ENCODE measurements around the gene TNS1. TPM values are rescaled to one million over a fixed set of nuclear protein-coding genes. Genes with fewer than 3 reads are reported as not detected.
A peak's percentile ranks its signal among the peaks of the same experiment; 100 is the strongest.

The TNS1 gene
- total RNA-seq, 1 experiment from 2014 or later: 3.0 TPM

DNA sequence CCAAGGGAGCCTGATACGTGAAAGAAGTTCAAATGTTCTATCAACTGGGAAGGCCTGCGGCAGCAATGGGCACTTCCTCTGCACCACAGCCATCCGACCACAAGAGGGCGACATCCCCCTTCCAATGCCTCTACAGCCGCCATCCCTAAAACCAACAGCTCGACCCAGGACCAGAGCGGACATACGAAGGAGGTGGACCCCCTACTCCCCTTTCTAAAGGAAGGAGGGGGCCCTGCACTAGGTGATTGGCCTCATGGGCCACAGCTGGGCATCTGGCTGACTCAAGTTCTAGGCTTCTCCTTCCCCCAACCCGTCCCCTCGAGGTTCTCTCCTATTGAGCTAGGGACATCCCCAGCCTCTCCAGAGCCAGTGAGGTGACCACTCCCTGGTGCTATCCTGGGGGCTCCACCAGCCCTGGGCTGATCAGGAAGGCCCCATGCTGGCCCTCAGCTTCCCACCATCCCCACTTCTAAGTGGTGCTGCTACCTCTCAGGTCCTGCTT, 217.2 kb downstream of the TNS1 start:
- Histone ChIP-seq H3K9me3 (replicated peaks) (no peaks in the 10 kb centered on the region), H3K4me1 (no peaks in the 10 kb centered on the region), H3K27ac (no peak overlapping the region), H3K27me3 (no peaks in the 10 kb centered on the region; the same call in 1 of the 2 replicates), H3K4me3 (no peak overlapping the region), H3K36me3 (no peaks in the 10 kb centered on the region)
- DNase-seq: peak; percentile 56 to 82

DNA sequence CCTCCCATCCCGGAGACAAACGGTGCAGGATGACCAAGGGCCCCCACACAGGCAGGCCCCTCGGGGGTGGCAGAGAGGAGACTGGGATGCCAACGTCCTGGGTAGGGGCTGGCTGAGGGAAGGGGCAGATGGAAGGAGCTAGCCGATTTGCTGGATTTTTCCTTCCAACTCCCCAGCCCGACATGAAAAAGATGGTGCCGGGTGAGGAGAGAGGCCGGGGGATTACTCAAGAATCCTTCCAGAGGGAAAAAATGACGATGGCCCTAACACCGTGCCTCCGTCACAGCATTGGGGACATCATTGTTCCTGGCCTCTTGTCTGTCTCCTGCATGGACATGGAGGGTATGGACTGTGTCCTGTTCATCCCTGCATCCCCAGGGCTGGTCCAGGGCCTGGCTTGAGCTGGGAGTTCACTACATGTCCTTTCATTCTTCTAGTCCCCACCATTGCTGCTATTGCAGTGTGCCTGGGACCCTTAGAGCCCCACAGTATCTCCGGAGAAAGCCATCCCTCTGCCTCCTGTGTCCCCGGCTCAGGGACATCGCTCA, 217.7 kb downstream of the TNS1 start:
- no peaks in the 10 kb centered on the region for H3K27me3 ChIP-seq
- no peaks in the 10 kb centered on the region for H3K4me1 ChIP-seq
- no peak overlapping the region for H3K4me3 ChIP-seq
- no peaks in the 10 kb centered on the region for H3K36me3 ChIP-seq
- DNase-seq: no peak
- H3K9me3 ChIP-seq (replicated peaks): no peaks in the 10 kb centered on the region
- H3K27ac ChIP-seq: no peak overlapping the region

DNA sequence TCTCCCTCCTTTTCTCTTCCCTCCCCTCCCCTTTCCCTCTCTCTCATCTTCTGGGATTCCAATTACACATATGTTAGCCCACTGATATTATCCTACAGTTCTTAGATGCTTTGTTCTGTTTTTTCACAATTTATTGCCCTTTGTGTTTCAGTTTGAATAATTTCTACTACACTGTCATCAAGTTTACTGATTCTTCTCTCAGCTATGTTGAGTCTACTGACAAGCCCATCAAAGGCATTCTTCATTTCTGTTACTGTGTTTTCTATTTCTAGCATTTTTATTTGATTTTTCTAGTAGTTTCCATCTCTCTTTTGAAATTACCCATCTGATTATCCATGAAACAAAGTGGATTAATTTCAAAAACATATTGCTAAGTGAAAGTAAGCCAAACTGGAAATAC, 219.6 kb downstream of the TNS1 start:
- Histone ChIP-seq H3K36me3 (no peaks in the 10 kb centered on the region), H3K4me1 (no peaks in the 10 kb centered on the region)

DNA sequence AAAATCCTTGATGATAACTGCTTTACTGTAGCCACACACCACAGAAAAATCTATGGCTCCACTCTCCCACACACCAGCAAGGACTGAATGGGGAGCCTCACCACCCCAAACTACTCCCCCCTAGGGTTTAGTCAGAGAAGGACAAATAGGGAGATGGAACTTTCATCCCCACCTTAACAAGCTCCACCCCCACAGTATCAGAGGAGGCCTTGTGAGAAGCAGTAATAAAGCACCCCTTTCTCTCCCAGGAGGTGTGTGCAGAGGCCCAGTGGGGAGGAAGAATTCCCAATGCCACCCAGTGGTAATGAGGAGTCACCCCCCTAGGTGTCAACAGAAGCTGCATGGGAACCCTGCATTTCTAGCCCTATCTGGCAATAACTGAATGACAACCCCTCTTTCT, 224.9 kb downstream of the TNS1 start:
- Histone ChIP-seq H3K36me3 (no peaks in the 10 kb centered on the region), H3K27me3 (no peaks in the 10 kb centered on the region), H3K27ac (no peak overlapping the region), H3K9me3 (replicated peaks) (no peaks in the 10 kb centered on the region), H3K4me3 (no peak overlapping the region), H3K4me1 (no peaks in the 10 kb centered on the region)
- DNase-seq: no peak

More for the DNA sequence above, 219.6 kb downstream of the TNS1 start:
- Histone ChIP-seq H3K9me3 (replicated peaks) (no peaks in the 10 kb centered on the region), H3K27me3 (no peaks in the 10 kb centered on the region), H3K27ac (no peak overlapping the region), H3K4me3 (no peak overlapping the region)
- DNase-seq: no peak

DNA sequence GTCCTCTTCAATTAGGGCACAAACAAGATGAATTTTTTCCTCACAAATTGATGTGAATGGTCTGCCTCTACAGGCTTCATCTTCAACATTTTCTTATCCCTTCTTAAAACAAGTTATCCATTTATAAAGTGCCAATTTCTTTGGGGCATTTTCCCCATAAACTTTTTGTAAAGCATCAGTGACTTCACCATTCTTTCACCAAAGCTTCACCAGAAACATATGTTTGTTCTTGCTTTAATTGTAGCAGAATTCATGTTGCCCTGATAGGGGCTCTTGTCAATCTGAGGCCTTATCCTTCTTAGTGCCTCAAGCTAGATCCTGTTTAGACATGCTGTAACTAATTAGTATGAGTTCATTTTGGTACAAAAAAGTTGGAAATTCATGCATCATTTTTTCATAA, 226.2 kb downstream of the TNS1 start:
- no peak for DNase-seq
- Histone ChIP-seq H3K27me3 (no peaks in the 10 kb centered on the region), H3K36me3 (no peaks in the 10 kb centered on the region), H3K27ac (no peak overlapping the region), H3K4me3 (no peak overlapping the region), H3K9me3 (replicated peaks) (no peaks in the 10 kb centered on the region), H3K4me1 (no peaks in the 10 kb centered on the region)

DNA sequence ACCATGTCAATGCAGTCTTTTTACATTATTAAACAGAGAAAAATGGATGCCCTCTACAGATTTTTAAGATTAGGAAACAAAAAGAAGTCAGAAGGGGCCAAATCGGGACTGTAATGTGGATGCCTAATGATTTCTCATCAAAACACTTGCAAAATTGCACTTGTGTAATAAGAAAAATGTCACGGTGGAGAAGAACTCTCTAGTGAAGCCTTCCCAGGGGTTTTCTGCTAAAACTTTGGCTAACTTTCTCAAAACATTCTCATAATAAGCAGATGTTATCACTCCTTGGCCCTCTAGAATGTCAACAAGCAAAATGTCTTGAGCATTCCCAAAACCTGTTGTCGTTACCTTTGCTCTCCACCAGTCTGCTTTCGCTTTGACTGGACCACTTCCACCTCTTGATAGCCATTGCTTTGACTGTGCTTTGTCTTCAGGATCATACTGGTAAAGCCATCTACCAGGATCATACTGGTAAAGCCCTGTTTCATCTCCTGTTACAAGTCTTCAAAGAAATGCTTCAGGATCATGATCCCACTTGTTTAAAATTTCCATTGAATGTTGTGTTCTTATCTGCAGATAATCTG, 226.8 kb downstream of the TNS1 start:
- H3K36me3 ChIP-seq: no peaks in the 10 kb centered on the region
- H3K27me3 ChIP-seq: no peaks in the 10 kb centered on the region
- H3K4me3 ChIP-seq: no peak overlapping the region
- H3K9me3 ChIP-seq (replicated peaks): no peaks in the 10 kb centered on the region
- no peak overlapping the region for H3K27ac ChIP-seq
- DNase-seq: no peak
- no peaks in the 10 kb centered on the region for H3K4me1 ChIP-seq

DNA sequence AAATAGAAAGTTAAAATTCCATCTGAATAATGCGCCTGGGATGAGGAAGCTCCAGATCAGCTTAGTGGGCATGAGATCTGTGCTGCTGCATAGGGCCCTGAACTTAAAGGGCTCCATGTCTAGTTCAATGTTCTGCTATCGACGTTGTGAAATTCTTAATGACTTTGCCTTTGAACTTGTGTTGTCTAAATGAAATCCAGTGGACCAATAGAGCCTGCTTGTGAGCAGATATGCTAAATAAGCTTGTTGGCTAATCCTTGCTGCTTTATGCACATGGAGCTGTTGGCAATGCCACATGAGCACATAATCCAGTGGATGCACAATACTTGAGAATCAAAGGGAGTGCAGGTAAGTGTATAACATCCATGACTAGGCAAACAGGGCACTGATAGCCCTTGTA, 228.6 kb downstream of the TNS1 start:
- Histone ChIP-seq H3K4me3 (no peak overlapping the region), H3K36me3 (no peaks in the 10 kb centered on the region), H3K27me3 (no peaks in the 10 kb centered on the region), H3K4me1 (no peaks in the 10 kb centered on the region), H3K27ac (no peak overlapping the region), H3K9me3 (replicated peaks) (no peaks in the 10 kb centered on the region)
- DNase-seq: no peak

DNA sequence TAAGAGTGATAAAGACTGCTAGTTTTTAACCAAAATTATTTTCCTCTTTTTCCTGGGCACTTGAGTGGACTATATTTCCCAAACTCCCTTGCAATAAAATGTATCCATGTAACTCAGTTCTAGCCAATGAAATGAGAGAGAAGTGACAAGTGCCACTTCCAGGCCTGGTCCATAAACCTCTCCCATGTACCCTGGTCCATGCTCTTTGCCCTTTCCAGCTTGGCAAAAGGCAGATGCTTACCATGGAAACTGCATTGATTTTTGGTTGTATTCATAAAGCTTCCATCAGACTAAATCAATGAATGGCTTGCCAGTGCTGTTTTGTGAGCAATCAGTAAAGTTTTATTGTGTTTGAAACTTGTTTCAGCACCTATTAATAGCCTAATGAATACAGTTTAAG, 229.3 kb downstream of the TNS1 start:
- DNase-seq: no peak
- no peak overlapping the region for H3K4me3 ChIP-seq
- H3K27ac ChIP-seq: no peak overlapping the region
- H3K4me1 ChIP-seq: no peaks in the 10 kb centered on the region
- no peaks in the 10 kb centered on the region for H3K36me3 ChIP-seq
- no peaks in the 10 kb centered on the region for H3K9me3 ChIP-seq (replicated peaks)
- H3K27me3 ChIP-seq: no peaks in the 10 kb centered on the region

DNA sequence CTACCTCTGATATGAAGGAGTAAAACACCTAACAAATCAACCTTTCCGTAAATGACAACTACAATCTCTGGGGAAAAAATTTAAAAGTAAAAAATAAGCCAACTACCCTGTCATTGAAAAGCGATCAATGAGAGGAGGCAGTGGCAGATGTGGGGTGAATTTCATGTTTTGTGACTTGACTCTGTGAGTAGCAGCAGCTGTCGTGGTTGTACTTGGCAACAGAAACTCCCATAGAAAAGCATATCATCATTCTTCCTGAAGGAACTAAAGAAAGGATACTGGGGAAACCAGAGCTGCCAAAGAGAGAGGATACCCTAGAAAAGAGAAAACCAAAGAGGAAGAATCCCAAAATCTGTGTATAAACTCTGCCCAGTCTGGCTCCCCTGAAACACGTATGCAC, 236.4 kb downstream of the TNS1 start:
- peak in 1 of 2 experiments; percentile 19 for DNase-seq
- no peak overlapping the region for H3K27ac ChIP-seq

DNA sequence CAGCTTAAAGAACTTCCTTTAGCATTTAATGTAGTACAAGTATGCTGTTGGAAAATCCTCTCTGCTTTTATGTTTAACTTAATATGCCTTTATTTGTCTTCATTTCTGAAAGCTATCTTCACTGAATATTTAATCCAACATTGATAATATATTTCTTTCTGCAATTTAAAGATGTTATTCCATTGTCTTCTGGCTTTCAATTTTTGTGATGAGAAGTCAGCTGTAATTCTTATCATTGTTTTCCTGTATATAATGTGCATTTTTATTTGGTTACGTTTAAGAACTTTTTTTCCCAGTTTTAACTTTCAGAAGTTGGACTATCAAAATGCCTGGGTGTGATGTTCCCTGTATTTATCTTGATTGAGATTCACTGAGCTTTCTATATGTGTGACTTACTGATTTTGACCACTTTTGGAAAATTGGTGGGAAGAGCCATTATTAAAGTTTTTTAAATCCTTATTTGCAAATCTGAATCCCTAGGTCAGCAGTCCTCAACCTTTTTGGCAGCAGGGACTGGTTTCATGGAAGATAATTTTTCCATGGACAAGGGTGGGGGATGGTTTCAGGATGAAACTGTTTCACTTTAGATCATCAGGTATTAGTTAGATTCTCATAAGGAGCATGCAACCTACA, 241.0 kb downstream of the TNS1 start:
- no peak overlapping the region for H3K4me3 ChIP-seq
- no peaks in the 10 kb centered on the region for H3K27me3 ChIP-seq
- 0 out of 2 replicates have a peak, but pooled peaks cover 6% of the 10 kb centered on the region for H3K9me3 ChIP-seq (replicated peaks)
- H3K4me1 ChIP-seq: no peaks in the 10 kb centered on the region
- H3K27ac ChIP-seq: no peak overlapping the region
- H3K36me3 ChIP-seq: no peaks in the 10 kb centered on the region
- DNase-seq: no peak

More for the DNA sequence above, 236.4 kb downstream of the TNS1 start:
- H3K27me3 ChIP-seq: no peaks in the 10 kb centered on the region
- H3K36me3 ChIP-seq: no peaks in the 10 kb centered on the region
- H3K4me1 ChIP-seq: no peaks in the 10 kb centered on the region
- 0 out of 2 replicates have a peak, but pooled peaks cover 6% of the 10 kb centered on the region for H3K9me3 ChIP-seq (replicated peaks)
- H3K4me3 ChIP-seq: no peak overlapping the region

DNA sequence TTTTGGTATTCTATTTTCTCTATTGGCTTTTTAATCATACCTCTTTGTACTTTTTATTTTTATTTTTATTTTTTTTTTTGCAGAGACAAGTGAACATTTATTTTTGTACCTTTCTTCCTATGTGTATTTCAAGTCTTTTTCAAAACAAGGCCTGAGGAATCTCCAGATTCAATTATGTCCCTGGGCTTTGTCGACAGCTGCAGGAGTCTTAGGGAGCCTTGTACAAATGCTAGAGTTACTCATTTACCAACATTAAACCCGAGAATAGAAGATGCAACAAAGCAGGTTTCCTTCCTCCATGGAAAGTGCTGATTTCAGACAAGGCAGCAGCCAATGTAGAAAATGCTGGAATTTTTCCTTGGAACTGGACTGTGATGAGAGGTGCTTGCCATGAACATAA, 242.8 kb downstream of the TNS1 start:
- Histone ChIP-seq H3K36me3 (no peaks in the 10 kb centered on the region), H3K27me3 (no peaks in the 10 kb centered on the region), H3K27ac (no peak overlapping the region), H3K9me3 (replicated peaks) (0 out of 2 replicates have a peak, but pooled peaks cover 3% of the 10 kb centered on the region), H3K4me1 (no peaks in the 10 kb centered on the region), H3K4me3 (no peak overlapping the region)
- DNase-seq: no peak

DNA sequence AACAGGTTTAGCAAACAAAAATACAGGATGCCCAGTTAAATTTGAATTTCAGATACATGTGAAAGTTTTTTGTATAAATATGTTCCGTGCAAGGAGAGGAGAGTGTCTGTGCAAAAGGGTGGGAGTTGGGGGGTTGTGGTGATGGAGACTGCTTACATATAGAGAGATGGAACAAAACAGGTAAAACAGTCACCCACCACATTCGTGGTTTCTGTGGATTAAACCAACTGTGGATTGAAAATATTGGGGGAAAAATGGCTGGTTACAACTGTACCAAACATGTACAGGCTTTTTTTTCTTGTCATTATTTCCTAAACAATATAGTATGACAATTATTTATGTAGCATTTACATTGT, 245.7 kb downstream of the TNS1 start:
- Histone ChIP-seq H3K4me3 (no peak overlapping the region), H3K9me3 (replicated peaks) (0 out of 2 replicates have a peak, but pooled peaks cover 1% of the 10 kb centered on the region), H3K4me1 (no peaks in the 10 kb centered on the region), H3K27ac (no peak overlapping the region), H3K27me3 (no peaks in the 10 kb centered on the region), H3K36me3 (no peaks in the 10 kb centered on the region)
- no peak for DNase-seq

DNA sequence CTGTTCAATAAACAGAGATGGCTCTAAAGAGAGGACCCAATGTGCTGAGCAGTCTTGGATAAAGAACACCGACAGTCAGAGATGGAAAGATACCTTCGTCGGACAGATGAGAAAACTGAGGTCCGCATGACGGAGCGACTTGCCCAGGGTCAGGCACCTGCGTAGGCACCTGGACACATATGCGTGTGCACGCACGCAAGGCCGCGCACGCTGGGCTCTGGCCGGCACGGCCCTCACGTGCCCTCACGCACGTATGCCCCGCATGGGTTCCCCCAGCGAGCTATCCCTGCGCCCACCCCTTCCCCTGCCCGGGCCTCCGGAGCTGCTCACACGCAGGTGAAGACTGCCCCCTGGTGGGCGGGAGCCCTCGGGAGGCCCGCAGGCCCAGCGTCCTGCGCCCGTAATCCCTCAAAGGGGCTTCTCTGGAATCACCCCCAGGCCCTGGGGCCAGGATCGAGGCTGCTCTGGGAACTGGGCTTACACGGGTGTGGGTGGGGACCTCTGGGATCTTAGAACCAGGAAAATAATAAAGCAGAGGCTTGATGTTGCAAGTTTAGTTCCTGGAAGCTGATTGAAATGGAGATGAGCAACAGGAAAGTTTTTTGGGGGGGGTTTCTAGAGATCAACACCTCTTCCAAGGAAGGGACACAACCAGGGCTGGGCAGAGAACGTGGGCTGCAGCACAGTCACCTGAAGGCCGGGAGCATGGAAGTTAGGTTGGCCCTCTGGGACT, 246.3 kb downstream of the TNS1 start:
- no peak overlapping the region for H3K27ac ChIP-seq
- no peaks in the 10 kb centered on the region for H3K4me1 ChIP-seq
- H3K9me3 ChIP-seq (replicated peaks): no peaks in the 10 kb centered on the region
- H3K4me3 ChIP-seq: no peak overlapping the region
- DNase-seq: peak; percentile 73 to 79
- no peaks in the 10 kb centered on the region for H3K36me3 ChIP-seq
- no peaks in the 10 kb centered on the region for H3K27me3 ChIP-seq

DNA sequence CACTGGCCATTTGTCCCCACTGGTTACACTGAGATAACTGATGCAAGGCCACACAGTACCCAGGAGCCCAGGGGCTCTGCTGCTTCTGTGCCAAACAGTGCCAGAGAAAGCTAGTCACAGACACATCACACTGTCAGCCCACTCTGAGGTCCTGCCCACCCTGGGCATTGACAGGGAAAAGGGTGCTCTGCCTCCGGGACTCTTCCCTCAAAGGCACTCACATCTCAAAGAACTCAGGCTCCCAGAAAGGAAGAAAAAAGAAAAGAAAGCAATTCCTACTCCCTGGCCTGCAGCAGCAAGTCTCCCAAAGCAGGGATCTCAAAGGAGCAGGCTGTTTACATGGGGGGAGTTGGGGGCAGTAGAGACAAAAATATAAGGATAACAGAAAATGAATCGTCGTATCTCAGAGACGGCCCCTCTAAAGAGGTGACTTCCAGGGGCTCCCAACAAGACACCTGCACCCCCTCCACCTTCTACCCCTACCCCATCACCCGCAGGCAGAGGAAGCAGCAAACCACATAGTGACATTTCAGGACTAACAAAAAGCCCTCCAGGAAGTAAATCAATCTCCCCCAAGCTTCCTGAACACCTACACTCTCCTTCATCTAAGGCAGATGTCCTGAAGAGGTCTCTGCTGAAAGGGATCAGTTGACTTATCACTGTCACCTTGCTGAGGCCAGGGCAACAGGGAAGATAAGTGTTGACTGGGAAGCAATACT, 247.6 kb downstream of the TNS1 start:
- Histone ChIP-seq H3K4me3 (no peak overlapping the region), H3K9me3 (replicated peaks) (no peaks in the 10 kb centered on the region), H3K36me3 (no peaks in the 10 kb centered on the region), H3K4me1 (no peaks in the 10 kb centered on the region), H3K27ac (no peak overlapping the region), H3K27me3 (no peaks in the 10 kb centered on the region)
- no peak for DNase-seq
